Prostate gland (tissue), 2 donors: ENCODE measurements around the gene NLRC5.
"Not testable (repeated sequence)": the region's sequence is repeated elsewhere in the genome, so short reads cannot be mapped to it uniquely, and the experiment has no call there.

Experiments
- POLR2A ChIP-seq: fragments of 450-650 bp; IDR thresholded peaks from one replicate; pipeline ENCODE4 v1.6.1; 2016; ENCODE audit warnings: antibody characterized with exemption, mild to moderate bottlenecking
- TF ChIP-seq, protein P1 (sequence below), 4 experiments: fragments of 200-600 bp in 2 of 4; fragments of 450-650 bp in 2 of 4; sonication (generic) in 2 of 4; IDR thresholded peaks; 1 replicate in 3 of 4; 2 replicates in 1 of 4; pipeline ENCODE4 v1.5.1; 2016 to 2019; ENCODE audit warnings: antibody characterized with exemption in 4 of 4, mild to moderate bottlenecking in 2 of 4, moderate library complexity in 2 of 4

- TF ChIP-seq, protein P1, sequence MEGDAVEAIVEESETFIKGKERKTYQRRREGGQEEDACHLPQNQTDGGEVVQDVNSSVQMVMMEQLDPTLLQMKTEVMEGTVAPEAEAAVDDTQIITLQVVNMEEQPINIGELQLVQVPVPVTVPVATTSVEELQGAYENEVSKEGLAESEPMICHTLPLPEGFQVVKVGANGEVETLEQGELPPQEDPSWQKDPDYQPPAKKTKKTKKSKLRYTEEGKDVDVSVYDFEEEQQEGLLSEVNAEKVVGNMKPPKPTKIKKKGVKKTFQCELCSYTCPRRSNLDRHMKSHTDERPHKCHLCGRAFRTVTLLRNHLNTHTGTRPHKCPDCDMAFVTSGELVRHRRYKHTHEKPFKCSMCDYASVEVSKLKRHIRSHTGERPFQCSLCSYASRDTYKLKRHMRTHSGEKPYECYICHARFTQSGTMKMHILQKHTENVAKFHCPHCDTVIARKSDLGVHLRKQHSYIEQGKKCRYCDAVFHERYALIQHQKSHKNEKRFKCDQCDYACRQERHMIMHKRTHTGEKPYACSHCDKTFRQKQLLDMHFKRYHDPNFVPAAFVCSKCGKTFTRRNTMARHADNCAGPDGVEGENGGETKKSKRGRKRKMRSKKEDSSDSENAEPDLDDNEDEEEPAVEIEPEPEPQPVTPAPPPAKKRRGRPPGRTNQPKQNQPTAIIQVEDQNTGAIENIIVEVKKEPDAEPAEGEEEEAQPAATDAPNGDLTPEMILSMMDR (IDR thresholded peaks at IDR 0.05): not testable (repeated sequence)
- TF ChIP-seq POLR2A: not testable (repeated sequence)
Measured at GRCh38 chr16:56973899-56974298, 15.5 kb upstream of the NLRC5 start.
